ENCODE measurements around the gene KCNIP3.

KCNIP3 gene

DNA sequence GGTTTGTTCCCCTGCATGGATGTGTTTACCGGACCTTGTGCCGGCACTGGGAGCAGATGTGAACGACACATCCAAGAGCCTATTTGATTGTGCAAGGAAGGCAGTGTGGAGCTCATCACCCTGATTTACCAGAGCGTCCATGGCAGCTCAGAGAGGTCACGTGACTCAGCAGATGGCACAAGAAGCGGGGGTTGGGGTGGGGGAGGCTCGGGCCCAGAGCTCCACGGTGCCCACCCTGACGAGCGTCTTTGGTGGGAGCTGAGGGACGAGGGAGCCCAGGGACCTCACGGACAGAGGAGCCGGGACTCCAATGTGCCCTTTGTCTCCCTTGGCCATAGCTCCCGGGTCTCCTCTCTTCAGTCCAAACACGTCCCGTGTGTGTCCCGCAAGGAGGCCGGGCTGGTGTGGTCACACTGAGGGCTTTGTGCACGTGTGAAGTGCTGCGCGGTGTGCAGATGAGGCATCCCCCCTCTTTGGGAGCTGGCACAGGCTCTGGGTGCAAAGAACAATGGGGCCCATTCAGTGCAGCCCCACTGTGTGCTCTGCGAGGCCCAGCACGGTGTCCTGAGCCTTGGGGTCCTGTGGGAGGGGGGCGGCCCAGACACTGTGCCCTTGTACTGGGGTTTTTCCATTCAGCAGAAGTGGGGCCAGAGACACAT is 15.5 kb downstream of the KCNIP3 start:
- no peak for DNase-seq (ENCODE audit: extremely low read depth in 1 of 2, low read depth in 1 of 2)

DNA sequence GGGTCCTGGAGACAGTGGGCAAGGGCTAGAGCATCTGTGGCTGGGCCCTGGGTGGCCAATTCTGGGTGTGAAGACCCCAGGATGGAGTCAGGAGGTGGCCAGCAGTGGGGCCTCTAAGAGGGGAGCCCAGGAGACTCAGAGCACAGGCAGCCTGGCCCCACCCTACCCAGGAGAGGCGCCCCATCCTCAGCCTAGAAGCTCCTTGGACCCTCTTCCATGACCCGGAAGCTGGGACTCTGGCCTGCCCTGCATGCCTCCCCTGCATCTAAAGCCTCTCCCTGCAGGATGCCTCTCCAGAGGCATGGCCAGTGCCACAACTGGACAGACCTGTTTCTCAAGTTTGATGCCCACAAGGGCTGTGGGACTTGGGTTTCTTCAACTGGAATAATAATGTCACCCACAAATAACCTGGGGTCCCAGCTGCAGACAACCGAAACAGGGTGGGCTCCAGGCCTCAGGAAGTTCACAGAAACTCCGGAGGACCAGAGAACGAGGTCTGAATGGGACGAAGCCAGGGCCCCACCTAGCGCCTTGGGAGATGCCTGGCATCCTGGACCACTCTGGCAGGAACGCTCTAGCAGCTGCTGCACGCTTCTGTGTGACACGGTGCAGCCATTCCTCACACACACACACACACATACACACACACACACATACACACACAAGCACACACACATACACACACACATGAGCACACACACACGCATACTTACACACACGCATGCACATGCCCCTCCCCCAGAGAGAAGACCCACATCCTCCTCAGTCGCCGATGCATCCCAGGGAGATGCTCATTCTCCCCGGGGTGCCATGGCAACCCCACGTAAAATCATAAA is 16.4 kb downstream of the KCNIP3 start:
- DNase-seq (ENCODE audit: extremely low read depth in 1 of 2, low read depth in 1 of 2), result no peak

DNA sequence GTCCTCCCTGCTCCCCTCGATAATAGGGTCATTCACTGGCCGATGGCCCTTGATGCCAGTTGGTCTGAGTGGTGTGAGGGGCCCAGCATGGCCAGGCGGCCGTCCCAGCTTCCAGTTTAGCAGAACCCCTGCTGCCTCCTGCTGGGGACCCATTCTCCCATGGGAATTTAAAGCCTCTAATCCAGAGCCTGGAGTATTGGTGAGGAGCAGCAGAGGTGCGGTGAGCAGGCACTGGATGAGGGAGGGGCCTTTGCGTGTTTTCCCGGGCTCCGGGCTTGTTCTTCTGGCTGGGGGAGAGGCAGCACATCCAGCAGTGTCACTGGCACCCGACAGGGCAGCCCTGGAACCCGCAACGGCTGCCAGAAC is 17.4 kb downstream of the KCNIP3 start:
- no peak for DNase-seq (ENCODE audit: extremely low read depth in 1 of 2, low read depth in 1 of 2)

DNA sequence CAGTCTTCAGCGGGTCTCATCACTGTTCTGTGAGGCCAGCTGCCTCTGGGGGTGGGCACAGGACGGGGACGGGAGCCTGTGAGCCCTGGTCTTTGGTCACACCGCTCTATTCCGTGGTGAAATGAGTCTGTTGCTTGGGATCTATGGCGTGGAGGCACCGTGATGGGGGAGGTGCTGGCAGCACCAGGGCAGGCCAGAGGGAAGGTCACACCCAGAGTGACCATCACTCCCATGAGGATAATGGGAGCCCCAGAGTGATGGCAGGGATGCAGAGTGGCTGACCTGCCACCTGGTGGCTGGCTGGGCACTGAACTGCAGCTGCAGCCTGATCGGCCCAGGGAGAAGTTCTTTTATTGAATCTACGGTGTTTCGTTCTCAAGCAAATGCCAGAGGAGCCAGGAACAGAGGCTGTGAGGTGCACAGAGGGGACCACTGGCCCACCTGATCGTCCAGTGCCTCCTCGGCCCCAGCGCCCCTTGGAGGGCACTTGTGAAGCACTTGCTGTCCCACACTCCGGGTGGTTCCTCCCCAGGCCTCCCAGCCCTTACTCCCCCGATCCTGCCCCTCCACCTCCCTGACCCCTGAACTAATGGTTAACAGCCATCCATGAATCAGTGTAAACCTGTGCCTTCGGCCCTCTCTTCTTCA is 17.9 kb downstream of the KCNIP3 start:
- no peak for DNase-seq (ENCODE audit: extremely low read depth in 1 of 2, low read depth in 1 of 2)

DNA sequence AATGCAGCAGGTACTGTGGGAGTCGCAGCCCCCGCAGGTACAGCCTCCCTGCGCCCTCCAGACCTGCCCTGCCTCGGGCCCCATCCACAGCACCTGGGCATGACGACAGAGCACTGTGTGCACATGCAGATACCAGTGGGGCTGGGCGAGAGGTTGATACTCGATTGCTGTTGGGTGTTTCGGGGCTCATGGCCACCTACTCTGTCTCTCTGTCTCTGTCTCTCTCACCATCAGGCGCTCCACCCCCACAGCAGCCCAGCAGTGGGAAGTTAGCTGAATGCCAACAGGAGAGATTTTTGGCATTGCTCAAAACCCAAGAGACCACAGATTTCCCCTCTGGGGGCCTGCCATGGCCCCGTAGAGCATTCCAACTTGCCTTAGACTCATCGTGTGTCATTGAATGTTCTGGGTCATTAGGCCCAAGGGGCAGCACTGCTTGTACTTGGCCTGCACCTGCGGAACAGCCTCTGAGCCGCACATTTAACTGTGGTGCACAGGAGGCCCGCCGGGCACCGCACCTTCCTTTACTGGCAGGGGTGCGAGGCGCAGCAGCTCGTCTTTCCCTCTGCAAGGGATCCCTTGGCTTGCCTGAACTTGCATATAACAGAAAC is 18.8 kb downstream of the KCNIP3 start:
- DNase-seq (ENCODE audit: extremely low read depth in 1 of 2, low read depth in 1 of 2), result no peak

DNA sequence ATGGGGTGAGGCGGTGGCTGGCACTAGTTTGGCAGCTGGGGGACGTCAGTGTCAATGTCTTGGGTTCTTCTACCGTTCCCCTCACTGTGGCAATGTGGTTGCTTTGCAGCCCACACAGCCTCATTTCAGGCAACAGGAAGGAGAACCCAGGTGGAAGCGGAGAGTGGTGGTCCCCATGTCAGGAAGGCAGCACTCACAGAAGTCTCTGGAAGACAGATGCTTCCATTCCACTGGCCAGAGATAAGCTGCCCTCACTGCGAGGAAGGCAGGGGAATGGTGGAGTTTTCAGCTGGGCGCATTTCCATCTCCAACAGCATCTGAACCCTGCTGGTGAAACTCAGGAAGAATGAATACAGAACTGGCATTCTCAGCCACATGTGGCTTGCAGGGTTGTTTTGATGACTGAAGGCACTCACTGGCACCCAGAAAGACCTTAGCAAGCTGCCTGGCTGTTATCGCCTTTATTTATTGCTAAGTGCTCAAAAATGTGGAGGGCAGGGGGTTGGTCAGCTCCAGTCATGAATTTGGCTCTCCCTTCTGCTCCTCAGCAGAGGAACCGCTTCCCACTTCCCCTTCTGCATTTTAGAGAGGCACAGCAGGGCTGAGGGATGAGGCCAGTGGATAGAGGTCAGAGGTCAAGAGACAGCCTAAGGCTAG is 19.4 kb downstream of the KCNIP3 start:
- no peak for DNase-seq (ENCODE audit: extremely low read depth in 1 of 2, low read depth in 1 of 2)

DNA sequence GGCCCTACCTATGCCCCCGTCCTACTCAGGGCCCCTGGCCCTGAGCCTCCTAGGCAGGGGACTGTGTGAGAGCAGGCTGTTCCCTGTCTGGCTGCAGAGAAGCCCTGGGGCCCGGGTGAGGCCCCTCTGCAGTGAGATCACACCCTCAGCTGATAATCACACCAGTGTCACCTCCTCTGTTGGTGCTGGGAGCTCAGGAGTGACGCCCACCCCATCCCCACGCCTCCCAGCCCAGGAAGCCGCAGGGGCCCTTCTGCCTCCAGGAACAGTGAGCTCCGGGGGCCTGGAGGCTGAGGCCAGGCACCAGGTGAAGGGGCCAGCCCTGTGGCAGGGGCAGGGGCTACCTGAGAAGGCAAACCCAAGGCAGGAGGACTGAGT is 20.0 kb downstream of the KCNIP3 start:
- no peak for DNase-seq (ENCODE audit: extremely low read depth in 1 of 2, low read depth in 1 of 2)

DNA sequence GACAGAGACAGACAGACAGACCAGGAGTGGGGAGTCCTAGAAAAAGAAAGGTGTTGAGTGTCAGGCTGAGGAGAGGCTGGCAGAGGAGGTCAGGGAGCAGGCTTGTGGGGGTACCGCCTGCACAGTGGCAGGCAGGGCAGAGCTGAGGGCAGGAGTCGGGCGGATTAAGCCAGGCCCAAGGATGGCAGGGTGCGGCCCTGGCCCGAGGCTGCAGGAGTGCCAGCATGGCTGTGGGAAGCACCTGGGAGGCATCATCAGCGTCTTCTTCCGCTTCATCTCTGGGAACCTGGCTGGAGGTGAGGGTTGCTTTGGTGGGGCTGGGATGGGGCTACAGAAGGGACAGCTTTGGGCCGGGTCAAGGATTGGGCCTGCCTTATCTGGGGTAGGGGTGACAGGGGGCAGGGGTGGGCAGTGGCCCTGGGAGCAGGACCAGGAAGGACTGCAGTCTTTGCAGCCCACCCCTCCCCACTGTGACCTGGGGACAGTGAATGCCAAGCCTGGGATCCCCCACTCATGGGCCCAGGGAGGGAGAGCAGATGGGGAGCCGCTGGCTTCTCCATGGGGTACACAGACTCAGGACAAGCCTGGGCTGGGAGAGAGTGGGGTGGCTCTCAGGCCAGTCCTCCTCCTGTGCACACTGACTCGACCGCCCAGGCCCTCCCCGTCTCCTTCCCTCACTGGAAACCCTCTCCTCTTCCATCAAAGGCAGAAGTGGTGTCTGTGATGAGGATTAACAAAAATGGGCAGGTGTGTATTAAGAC is 20.7 kb downstream of the KCNIP3 start:
- DNase-seq (ENCODE audit: extremely low read depth in 1 of 2, low read depth in 1 of 2), result no peak

DNA sequence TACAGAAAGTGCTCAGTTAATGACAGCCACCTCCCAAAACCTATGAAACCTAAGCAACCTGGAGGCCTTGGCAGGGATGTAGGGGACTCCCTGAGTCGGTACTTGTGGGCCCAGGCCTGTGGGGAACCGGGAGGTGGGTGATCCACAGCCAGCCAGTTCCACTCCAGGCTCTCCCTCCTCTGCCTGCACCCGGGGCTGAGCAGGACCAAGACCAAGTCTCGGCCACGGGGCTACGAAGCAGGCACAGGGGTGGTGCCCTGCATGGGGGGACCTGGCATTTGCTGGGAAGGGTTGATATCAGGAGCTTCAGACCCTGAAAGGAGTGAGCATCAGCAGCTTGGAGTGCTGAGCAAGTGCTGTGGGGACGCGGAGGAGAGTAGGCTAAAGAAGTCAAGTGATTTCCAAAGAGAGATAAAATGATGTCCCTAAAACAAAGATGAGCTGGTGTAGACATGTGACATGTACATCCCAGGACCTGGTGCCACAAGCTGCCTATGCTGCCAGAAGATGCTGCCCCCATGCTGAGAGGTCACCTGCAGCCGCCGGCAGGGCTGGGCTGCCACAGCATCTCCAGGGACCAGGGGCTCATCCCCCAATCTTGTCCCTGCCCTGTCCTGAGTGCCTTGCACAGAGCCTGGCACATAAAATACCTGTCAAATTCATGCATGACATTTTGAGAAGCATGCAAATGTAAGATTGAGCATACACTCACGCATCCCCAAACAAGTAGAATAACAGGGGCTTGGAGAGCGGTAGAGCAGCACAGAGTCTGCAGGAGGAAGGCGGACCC is 21.5 kb downstream of the KCNIP3 start:
- DNase-seq (ENCODE audit: extremely low read depth in 1 of 2, low read depth in 1 of 2), result no peak

DNA sequence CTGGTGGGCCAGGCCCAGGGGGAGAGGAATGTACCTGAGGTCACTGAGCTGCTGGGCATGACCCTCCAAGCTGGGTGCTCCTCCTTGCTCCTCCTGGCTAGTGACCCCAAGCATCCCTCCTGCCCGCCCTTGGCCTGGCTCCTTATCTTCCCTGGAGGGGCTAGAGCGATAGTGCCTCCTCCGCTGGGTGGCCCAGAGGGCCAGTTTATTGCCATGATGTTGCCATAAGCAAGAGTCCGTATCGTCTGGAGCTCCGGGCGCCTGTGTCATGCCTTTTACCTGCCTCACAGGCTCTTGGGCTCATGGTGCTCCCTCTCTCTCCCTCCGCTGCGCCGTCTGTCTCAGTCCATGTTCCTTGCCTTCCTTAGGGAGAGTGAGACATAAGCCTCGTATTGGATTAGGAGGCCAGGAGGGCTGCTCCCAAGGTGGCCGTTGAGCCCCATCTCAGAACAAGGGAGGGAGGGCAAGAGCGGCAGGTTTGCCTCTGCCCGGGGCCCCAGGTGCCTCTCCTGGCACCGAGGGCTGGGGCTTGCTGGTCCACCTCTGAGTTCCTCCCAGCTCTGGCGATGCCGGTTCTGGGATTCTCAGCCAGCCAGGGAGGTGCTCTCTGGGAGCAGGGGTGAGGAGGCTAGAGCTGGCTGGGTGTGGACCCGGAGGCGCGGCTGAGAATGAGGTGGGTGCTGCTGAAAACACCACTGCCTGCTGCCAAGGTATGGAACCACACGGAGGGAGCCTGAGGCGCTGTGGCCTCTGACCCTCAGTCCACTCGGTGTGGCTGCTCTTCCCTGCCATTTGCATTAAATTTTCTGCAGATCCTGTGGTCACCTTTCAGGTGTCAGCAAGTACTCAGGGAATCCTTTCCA is 22.6 kb downstream of the KCNIP3 start:
- DNase-seq (ENCODE audit: extremely low read depth in 1 of 2, low read depth in 1 of 2), result no peak

DNA sequence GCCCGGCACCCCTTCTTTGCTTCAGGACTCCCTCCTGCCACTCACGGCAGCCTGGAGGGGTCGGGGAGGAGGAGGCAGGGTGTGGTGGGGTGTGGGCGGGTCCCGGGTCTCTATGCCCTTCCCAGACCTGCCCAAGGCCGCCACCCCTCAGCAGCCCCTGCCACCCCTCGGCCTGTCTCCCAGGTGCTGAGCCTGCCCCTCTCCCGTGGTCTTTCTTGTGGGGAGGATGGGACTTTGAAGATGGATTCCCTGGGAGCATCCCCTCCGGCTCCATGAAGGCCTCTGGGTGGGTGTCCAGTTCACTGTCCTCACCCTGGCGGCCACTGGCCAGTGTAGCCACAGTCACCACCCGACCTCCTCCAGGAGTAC is 23.2 kb downstream of the KCNIP3 start:
- DNase-seq (ENCODE audit: extremely low read depth in 1 of 2, low read depth in 1 of 2), result no peak

DNA sequence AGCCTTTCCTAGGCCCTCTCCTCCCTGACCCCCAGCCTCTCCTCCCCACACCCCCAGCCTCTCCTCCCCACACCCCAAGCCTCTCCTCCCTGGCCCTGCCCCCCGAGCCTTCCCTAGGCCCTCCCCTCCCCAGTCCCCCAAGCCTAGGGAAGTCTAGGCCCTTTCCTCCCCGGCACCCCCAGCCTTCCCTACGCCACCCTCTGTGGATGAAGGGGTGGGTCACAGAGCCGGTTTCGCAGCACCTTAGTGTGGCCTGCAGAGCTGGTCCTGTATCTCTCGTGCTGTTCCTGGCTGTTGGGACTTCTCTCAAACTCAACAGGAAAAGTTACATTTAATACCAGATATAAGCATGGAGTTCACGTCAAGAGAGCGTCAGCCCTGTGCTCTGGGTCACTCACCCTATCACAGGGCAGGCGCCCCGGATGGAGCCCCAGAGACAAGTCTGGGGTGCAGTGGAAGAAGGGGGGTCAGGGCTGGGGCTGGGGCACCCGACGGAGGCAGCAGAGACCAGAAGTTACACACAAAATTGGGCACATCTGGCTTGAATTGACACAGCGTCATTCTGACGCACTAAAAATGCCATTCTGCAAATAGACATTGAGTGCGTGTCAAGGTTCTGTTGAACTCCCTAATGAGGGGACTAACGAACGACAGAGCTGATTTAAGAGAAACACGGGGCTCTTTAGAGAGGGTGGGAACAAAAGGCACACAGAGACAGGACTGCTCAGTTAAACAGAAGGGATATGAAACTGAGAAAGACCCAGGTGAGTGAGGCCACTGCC is 24.0 kb downstream of the KCNIP3 start:
- DNase-seq (ENCODE audit: extremely low read depth in 1 of 2, low read depth in 1 of 2), result no peak

DNA sequence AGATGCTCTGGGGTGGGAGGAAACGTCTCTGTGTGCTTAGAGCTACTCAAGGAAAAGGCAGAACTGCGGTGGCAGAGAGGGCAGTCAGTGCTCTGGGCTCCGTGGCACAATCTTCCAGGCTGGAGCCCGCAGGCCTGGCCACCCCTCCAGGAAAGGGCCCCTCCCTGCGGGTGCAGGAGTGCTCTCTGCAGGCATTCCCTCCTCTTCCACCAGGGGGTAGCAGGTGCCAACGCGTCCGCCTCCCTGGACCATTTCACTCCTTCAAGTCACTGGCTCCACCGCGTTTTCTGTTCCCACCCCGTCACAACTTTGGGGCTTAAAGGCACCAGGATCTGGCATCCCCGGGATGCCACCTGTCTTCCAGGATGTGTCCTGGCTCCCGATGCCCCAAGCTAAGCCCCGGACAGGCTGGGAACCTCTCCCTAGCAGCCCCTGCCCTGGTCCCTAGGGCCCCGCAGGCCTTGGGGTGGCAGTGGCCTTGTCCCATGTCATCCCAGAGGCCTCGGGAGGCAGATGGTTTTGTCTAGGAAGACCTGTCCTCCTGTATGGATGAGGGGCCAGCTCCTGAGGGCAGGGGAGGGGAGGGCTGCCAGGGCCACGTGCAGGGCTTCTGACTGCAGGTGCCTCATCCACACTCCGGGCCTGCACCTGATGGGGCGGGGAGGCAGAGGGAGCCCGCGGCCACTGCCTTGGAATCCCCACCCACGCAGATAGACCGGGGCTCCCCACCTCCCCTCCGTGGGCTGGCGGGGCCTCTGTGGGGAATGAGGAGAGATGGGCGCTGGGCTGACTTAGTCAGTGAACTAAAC is 26.4 kb downstream of the KCNIP3 start:
- DNase-seq (ENCODE audit: extremely low read depth in 1 of 2, low read depth in 1 of 2), result no peak

DNA sequence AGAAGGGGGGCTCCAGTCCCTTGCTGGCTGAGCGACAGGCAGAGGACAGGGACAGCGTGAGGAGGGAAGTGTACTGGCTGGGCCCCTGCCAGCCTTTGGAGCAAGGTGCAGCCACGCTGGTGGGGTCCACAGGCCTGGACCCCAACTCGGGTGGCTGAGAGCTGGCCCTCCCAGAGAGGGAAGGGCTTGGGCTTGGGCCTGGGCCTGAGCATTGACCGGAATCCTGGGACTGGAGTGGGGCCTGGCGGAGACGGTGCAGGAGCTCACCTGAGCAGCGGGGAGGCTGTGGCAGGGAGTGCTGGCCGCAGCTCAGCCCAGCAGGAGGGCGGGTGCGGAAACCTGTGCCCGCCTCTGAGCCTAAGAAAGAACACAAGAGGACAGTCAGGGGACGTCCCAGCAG is 27.9 kb downstream of the KCNIP3 start:
- DNase-seq (ENCODE audit: extremely low read depth in 1 of 2, low read depth in 1 of 2), result no peak

DNA sequence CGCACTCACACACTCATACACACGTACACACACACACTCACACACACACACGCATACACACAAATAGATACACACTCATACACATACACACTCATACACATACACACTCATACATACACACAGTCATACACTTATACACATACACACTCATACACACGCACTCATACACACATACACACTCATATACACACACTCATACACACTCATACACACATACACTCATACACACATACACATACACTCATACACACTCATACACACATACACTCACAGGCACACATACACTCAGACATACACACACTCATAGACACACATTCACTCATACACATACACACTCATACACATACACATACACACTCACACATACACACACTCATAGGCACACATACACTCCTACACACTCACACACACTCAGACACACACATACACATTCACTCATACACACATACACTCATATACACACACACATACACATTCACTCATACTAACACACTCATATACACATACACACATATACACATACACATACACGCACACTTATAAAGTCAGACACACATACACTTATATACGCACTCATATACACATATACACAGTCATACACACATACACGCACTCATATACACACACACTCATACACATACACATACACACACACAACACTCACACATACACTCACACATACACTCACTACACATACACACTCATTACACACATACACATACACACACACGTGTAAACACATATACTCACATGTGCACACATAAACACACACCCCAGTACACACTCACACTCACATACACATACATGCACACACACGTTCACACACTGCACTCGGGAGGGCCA is 28.7 kb downstream of the KCNIP3 start:
- no peak for DNase-seq (ENCODE audit: extremely low read depth in 1 of 2, low read depth in 1 of 2)

DNA sequence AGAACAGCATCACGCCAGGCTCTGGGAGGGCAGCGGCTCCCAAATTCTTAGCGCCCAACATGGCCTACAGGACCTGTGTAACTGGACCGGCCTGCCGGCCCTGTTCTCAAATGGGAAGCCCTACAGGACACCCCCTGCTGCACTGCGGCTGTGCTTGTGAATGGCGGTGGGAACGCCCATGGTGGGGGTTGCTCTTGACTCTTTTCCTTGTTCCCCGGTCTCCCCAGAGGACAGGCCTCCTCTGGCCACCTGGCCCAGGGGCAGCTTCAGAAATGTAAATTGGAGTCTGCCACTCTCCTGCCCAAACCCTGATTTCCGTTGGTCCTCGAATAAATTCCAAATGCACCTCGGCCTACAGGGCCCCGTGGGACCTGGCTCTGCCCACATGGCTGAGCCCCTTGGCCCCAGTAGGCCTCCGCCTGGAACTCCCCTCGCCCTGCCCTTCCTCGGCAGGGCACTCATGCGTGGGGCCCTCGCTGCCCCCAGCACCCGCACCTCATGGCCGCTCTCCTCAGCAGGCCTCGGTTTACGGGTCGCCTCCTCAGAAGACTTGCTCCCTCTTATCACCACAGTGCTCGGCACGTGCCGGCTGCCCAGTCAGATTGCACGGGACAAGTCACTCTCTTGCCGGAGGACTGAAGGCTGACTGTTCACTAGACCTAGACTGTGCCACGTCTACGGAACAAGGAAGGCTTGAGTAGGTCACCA is 29.4 kb downstream of the KCNIP3 start:
- DNase-seq (ENCODE audit: extremely low read depth in 1 of 2, low read depth in 1 of 2), result no peak

Measured in activated CD8-positive, alpha-beta memory T cell treated with anti-CD3 and anti-CD28 coated beads for 1 hour (primary cell).